ENCODE results near the gene PCDHGB1. TPM values are rescaled to one million over a fixed set of nuclear protein-coding genes. Genes with fewer than 3 reads are reported as not detected.
A peak's percentile ranks its signal among the peaks of the same experiment; 100 is the strongest.

Gene PCDHGB1
- total RNA-seq, 3 donors from 2014 or later: 2.7 to 5.9 (median 5.1) TPM

DNA sequence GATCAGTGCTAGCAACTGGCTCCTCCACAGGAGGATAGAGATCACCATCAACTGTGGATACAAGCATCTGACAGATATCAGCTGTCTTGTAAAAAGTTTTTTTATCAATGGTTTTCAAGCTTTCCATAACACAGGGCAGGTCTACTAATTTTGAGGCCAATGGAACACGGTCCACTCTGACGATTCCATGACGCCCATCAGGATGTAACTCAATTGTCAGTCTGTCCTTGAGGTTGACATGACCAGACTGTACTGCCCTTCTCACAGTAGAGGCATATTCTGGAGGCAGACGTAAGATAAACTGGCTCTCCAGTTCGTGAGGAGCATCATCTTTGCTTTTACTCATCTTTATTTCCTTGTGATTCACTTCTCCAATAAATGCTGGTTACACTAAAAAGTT lies 30.2 kb upstream of the PCDHGB1 start:
- Histone ChIP-seq H3K4me3 (peak overlapping the region; percentile 75 to 80 (median 75)), H3K27ac (peak overlapping the region in 1 of 2 donors; percentile 98), H3K4me1 (no peaks in the 10 kb centered on the region), H3K27me3 (no peaks in the 10 kb centered on the region), H3K9me3 (peaks cover 58 to 81% of the 10 kb centered on the region in 2 donors), H3K36me3 (peaks cover 4% of the 10 kb centered on the region)
- intact Hi-C loops (cut with DNase I; ENCODE audit: low total_unique reads): no loop called here
- no peak for DNase-seq (ENCODE audit: low spot score in 2 of 2)
- TF ChIP-seq POLR2AphosphoS5 (IDR thresholded peaks at IDR 0.05) (no peak), POLR2A (IDR thresholded peaks at IDR 0.05) (no peak)
- TF ChIP-seq, protein P1, sequence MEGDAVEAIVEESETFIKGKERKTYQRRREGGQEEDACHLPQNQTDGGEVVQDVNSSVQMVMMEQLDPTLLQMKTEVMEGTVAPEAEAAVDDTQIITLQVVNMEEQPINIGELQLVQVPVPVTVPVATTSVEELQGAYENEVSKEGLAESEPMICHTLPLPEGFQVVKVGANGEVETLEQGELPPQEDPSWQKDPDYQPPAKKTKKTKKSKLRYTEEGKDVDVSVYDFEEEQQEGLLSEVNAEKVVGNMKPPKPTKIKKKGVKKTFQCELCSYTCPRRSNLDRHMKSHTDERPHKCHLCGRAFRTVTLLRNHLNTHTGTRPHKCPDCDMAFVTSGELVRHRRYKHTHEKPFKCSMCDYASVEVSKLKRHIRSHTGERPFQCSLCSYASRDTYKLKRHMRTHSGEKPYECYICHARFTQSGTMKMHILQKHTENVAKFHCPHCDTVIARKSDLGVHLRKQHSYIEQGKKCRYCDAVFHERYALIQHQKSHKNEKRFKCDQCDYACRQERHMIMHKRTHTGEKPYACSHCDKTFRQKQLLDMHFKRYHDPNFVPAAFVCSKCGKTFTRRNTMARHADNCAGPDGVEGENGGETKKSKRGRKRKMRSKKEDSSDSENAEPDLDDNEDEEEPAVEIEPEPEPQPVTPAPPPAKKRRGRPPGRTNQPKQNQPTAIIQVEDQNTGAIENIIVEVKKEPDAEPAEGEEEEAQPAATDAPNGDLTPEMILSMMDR (IDR thresholded peaks at IDR 0.05): no peak

DNA sequence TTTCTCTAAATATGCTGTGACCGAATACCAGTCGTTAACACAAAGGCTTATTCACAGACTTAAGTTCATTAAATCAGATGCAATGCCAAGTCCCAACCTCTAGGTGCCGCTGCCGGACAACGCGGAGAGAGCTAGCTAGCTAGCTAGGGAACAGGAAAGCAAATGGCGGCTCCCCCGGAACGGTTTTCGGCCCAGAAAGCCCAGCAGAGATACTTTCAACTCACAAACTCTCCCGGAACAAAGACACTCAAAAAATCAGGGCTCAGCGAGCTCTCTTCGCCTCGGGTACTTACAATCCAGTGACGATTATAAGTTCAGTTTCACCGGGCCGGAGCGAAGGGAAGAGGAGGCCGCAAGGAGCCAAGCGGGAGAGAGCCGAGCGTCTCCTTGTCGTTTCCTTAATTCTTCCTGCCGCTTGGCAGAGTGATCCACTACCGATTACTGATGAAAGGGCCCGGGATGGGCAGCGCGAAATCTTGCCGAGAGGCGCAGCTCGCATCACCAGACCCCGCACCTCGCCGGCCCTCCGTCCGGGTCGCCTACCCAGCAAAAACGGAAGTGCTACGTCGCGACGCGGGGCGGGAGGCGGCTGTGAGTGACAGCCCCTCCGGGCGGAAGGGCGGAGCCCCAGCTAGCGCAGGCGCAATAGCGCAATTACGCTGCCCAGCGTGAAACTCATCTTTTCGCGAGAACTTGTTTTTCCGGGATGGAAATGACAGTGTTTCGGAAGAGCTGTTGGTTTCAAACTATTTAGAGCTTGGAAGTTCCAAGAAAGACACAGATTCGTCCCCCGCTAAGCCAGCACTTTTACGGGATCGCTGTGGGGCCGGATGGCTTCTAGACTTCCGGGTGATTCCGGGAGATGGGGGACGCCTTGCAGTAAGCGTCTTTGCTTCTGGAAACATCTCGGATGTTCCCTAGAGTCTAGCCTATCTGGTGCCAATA lies 29.4 kb upstream of the PCDHGB1 start, which contains the start of gene TAF7:
TSS of gene TAF7 (minus strand) at position 560 of the 945 bp plus-strand sequence. CDS start 740 bp downstream, outside the sequence.
- TF ChIP-seq, protein P1 (IDR thresholded peaks at IDR 0.05): peak; percentile 65 to 77 (median 72)
- peak; percentile 91 for TF ChIP-seq POLR2A (IDR thresholded peaks at IDR 0.05)
- TF ChIP-seq POLR2AphosphoS5 (IDR thresholded peaks at IDR 0.05): peak; percentile 93 to 99 (median 97)
- Histone ChIP-seq H3K9me3 (peaks cover 50 to 81% of the 10 kb centered on the region in 2 donors), H3K36me3 (peaks cover 4% of the 10 kb centered on the region), H3K4me3 (peak within 1 kb of the TSS; percentile 75 to 80 (median 75)), H3K4me1 (no peaks in the 10 kb centered on the region), H3K27me3 (no peaks in the 10 kb centered on the region), H3K27ac (peak within 1 kb of the TSS; percentile 98)
- peak; percentile 82 to 90 for DNase-seq (ENCODE audit: low spot score in 2 of 2)
- intact Hi-C loops (cut with DNase I; ENCODE audit: low total_unique reads): no loop called here

DNA sequence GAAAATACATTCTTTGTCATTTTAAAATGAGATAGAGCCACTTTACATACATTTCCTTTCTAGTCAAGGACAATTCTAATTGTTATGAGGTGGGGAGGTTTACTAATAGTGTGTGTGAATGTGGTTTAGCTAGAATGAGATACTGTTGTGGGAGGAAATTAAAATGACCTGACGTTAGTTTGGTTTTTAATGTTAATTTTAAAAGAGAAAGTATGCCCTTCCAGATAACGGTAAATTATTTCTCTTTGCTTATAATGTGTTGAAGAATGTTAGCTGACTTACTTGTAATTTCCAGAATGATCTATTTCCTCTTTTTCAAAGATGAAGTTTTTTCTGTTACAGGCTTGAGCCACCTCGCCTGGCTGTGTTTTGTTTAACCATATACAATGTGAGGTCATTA lies 27.6 kb upstream of the PCDHGB1 start:
- DNase-seq (ENCODE audit: low spot score in 2 of 2): no peak
- no peak overlapping the region for H3K4me3 ChIP-seq
- intact Hi-C loops (cut with DNase I; ENCODE audit: low total_unique reads): no loop called here
- no peaks in the 10 kb centered on the region for H3K4me1 ChIP-seq
- H3K9me3 ChIP-seq: peaks cover 46 to 81% of the 10 kb centered on the region in 2 donors
- no peak overlapping the region for H3K27ac ChIP-seq
- H3K27me3 ChIP-seq: no peaks in the 10 kb centered on the region
- TF ChIP-seq POLR2A (IDR thresholded peaks at IDR 0.05): no peak
- TF ChIP-seq, protein P1 (IDR thresholded peaks at IDR 0.05): no peak
- TF ChIP-seq POLR2AphosphoS5 (IDR thresholded peaks at IDR 0.05): no peak
- no peaks in the 10 kb centered on the region for H3K36me3 ChIP-seq

DNA sequence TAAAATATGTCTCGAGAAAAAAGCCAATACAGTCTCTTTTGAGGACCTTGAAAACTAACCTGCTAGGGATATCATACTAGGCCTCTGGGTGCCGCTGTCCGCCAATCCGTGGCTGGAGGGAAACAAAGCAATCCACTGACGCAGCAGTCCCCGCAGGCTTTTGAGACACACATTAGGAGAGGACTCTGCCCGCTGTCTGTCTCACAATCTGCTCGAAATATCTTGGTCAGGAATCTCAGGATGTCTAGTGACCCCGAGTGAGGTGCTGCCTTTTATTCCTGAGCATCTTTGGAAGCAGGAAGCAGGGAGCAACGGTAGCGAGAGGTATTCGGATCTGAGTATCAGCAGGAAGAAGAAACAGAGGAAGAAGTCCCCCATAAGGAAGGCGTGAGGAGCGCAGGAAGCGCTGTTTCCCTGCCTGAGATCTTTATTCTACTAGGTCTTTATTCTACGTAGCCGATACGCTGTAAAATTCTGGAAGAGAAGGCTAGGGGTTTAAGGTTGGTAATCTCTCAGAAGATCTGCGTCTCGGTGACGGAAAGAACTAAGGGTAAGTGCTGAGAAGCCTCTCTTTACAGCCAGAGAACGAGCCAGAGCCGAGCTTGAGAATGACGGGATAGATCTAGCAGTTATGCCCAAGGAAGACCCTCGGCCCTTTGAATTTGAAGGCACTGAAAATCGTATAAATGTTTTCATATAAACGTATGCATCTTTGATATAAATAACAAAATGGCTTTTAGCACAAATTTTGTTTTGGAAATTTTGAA lies 23.6 kb upstream of the PCDHGB1 start:
- DNase-seq (ENCODE audit: low spot score in 2 of 2): peak in 1 of 2 donors; percentile 75
- H3K27me3 ChIP-seq: no peaks in the 10 kb centered on the region
- intact Hi-C loops (cut with DNase I; ENCODE audit: low total_unique reads): no loop called here
- peak overlapping the region; percentile 8 to 51 (median 35) for H3K4me3 ChIP-seq
- H3K9me3 ChIP-seq: peaks cover 41 to 80% of the 10 kb centered on the region in 2 donors
- TF ChIP-seq POLR2AphosphoS5 (IDR thresholded peaks at IDR 0.05) (no peak), POLR2A (IDR thresholded peaks at IDR 0.05) (no peak)
- TF ChIP-seq, protein P1 (IDR thresholded peaks at IDR 0.05): no peak
- H3K36me3 ChIP-seq: no peaks in the 10 kb centered on the region
- H3K27ac ChIP-seq: no peak overlapping the region
- no peaks in the 10 kb centered on the region for H3K4me1 ChIP-seq

Measured in breast epithelium (tissue), 4 donors.